Measurements from ENCODE around the gene GNGT2. TPM values are rescaled to one million over a fixed set of nuclear protein-coding genes. Genes with fewer than 3 reads are reported as not detected.

Gene GNGT2
- total RNA-seq, 1 donor from 2014 or later = 2.2 TPM

DNA sequence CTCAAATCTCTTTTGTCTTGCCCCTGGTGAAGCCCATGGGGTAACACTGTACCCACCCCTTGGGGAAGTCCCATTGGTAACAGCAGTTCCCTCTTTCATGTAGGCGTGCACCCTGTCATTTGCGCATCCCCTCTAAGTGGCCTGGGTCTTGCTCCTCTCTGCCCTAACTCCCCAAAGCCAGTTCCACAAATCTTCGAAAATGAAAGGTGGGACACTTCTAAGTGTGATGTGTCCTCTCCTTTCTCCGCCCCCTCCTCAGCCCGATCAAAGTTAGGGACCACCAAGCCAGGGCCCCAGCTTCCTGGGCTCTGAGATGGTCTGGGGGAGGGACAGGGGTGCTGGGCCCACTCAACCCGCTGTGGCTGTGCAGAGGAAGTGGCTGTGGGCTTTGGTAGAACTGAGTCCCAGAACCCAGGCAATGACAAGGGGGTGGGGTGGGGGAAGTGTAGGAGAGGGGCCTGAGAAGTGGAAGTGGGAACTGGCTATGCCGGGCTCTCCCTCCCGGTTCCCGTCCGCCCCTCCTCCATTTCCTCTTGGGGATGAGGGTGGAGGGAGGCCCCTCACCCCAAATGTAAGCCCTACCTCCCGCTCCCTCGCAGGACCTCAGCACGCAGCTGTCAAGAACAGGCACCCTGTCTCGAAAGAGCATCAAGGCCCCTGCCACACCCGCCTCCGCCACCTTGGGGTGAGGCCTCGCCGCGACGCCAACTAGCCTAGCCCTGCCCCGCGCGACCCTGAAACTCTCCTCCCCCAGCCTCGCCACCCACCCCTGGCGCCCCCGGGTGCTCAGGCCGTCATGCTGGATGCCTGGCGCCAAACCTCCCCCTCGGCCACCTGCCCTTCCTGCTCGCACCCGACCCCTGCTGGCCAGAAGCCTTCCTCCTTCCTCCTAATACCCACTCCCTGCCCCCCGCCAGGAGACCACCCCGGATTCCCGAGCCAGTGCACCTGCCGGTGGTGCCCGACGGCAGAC is 8.9 kb upstream of the GNGT2 start:
- intact Hi-C loops (cut with micrococcal nuclease) = no loop called here
- Histone ChIP-seq H3K36me3 (no peaks in the 10 kb centered on the region), H3K27ac (replicated peaks) (peak overlapping the region; percentile 90), H3K4me1 (peaks cover 65% of the 10 kb centered on the region), H3K27me3 (ENCODE audit: low read depth) (peaks cover 66% of the 10 kb centered on the region), H3K9me3 (replicated peaks) (no peaks in the 10 kb centered on the region), H3K4me3 (no peak overlapping the region)
- TF ChIP-seq, protein P1, sequence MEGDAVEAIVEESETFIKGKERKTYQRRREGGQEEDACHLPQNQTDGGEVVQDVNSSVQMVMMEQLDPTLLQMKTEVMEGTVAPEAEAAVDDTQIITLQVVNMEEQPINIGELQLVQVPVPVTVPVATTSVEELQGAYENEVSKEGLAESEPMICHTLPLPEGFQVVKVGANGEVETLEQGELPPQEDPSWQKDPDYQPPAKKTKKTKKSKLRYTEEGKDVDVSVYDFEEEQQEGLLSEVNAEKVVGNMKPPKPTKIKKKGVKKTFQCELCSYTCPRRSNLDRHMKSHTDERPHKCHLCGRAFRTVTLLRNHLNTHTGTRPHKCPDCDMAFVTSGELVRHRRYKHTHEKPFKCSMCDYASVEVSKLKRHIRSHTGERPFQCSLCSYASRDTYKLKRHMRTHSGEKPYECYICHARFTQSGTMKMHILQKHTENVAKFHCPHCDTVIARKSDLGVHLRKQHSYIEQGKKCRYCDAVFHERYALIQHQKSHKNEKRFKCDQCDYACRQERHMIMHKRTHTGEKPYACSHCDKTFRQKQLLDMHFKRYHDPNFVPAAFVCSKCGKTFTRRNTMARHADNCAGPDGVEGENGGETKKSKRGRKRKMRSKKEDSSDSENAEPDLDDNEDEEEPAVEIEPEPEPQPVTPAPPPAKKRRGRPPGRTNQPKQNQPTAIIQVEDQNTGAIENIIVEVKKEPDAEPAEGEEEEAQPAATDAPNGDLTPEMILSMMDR (IDR thresholded peaks at IDR 0.05; ENCODE audit: borderline replicate concordance) = no peak
- peak; percentile 27 for DNase-seq

DNA sequence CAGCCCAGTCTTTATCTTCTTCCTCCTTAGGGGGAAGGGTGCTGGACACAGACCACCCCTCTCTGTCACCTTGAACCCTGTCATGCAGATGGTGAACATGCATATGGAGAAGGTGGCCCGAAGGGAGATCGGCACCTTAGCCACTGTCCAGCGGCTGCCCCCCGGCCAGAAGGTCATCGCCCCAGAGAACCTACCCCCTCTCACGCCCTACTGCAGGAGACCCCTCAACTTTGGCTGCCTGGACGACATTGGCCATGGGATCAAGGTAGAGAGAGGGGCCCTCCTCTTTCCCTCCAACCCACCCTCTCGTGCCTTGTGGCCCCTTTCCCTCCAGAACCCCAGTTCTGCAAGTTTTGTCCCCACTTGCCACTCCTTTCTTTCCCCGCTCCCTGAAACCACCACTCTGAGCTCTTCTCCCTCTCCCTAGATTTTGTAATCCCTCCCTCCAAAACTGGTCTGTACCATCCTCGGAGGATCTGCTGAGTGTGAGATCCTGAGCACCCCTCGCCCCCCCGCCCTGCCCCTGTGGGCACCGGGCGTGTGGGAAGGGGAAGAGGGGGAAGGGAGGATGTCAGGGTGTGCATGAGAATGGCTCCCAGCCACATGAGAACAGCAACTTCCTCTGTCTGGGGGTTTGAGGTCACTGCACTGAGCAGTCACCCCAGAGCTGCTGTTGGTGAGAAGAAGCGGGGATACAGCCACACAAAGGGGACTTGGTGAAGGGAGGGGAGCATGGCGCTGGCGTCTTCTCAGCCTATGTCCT is 7.5 kb upstream of the GNGT2 start:
- H3K4me3 ChIP-seq = peak overlapping the region; percentile 33
- peak; percentile 71 for DNase-seq
- H3K27ac ChIP-seq (replicated peaks) = peak overlapping the region; percentile 90
- TF ChIP-seq, protein P1 (IDR thresholded peaks at IDR 0.05; ENCODE audit: borderline replicate concordance) = no peak
- no peaks in the 10 kb centered on the region for H3K9me3 ChIP-seq (replicated peaks)
- intact Hi-C loops (cut with micrococcal nuclease) = no loop called here
- no peaks in the 10 kb centered on the region for H3K36me3 ChIP-seq
- peaks cover 52% of the 10 kb centered on the region for H3K27me3 ChIP-seq (ENCODE audit: low read depth)
- H3K4me1 ChIP-seq = peaks cover 64% of the 10 kb centered on the region

DNA sequence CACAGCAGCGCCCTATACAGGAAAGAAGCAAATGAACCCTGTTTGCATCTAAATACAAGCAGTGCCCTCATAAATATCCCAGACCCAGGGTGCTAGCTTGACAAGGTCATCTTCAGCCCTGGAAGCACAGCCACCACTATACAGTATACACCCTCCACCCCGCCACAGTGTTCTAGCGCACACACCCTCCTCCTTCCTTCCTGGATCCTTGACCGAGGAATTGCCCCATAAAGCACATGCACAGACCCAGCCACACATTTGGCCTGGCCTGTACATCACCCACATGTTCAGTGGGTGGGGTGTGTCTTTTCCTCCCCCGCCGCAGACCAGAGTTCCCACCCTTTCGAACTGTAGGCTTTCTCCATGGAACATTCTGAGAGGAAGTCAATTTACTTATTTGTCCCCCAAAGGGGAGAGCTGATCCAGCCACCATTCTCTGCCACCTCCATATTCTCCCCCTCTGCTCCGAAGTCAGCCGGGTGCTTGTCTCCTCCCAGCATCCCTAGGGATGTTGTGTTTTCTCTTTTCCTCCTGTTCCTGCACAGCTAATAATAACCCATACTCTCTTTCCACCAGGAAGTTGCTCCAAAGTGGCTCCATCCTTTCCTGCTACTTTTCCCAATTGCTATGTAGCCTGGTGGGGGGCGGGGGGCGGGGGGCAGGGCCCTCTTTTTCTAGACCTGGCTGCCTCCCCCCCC is 6.7 kb upstream of the GNGT2 start:
- Histone ChIP-seq H3K36me3 (no peaks in the 10 kb centered on the region), H3K4me3 (peak overlapping the region; percentile 33), H3K4me1 (peaks cover 71% of the 10 kb centered on the region), H3K9me3 (replicated peaks) (no peaks in the 10 kb centered on the region), H3K27me3 (ENCODE audit: low read depth) (peaks cover 44% of the 10 kb centered on the region), H3K27ac (replicated peaks) (peak overlapping the region; percentile 90)
- DNase-seq = peak; percentile 63
- TF ChIP-seq, protein P1 (IDR thresholded peaks at IDR 0.05; ENCODE audit: borderline replicate concordance) = no peak
- intact Hi-C loops (cut with micrococcal nuclease) = no loop called here

DNA sequence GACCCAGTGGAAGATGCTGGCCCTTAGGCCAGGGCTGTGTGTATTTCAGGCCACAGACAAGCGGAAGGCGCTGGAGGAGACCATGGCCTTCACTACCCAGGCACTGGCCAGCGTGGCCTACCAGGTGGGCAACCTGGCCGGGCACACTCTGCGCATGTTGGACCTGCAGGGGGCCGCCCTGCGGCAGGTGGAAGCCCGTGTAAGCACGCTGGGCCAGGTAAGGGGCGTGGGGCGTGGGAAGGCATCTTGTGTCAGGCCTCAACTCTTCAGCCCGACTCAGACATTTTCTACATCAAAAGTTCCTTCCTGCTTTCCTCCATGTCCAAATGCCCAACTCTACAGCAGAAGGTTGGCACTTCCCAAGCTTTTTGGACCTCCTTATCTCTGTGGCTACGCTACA is 6.1 kb upstream of the GNGT2 start:
- peaks cover 77% of the 10 kb centered on the region for H3K4me1 ChIP-seq
- DNase-seq = no peak
- TF ChIP-seq, protein P1 (IDR thresholded peaks at IDR 0.05; ENCODE audit: borderline replicate concordance) = no peak
- H3K27me3 ChIP-seq (ENCODE audit: low read depth) = peaks cover 38% of the 10 kb centered on the region
- no peaks in the 10 kb centered on the region for H3K9me3 ChIP-seq (replicated peaks)
- intact Hi-C loops (cut with micrococcal nuclease) = no loop called here
- peak overlapping the region; percentile 13 for H3K4me3 ChIP-seq
- peak overlapping the region; percentile 90 for H3K27ac ChIP-seq (replicated peaks)
- no peaks in the 10 kb centered on the region for H3K36me3 ChIP-seq
